HG03354 (cell line): Measurements from ENCODE around the gene SCGB3A1.
A peak's percentile ranks its signal among the peaks of the same experiment; 100 is the strongest.

Source experiments
- ATAC-seq: cut with Tn5 transposase; IDR thresholded peaks from one replicate; pipeline ENCODE4 v1.9.1; 2021; ENCODE audit warnings: mild to moderate bottlenecking; ENCODE audit not compliant: unreplicated experiment, poor library complexity, severe bottlenecking

The SCGB3A1 gene

DNA sequence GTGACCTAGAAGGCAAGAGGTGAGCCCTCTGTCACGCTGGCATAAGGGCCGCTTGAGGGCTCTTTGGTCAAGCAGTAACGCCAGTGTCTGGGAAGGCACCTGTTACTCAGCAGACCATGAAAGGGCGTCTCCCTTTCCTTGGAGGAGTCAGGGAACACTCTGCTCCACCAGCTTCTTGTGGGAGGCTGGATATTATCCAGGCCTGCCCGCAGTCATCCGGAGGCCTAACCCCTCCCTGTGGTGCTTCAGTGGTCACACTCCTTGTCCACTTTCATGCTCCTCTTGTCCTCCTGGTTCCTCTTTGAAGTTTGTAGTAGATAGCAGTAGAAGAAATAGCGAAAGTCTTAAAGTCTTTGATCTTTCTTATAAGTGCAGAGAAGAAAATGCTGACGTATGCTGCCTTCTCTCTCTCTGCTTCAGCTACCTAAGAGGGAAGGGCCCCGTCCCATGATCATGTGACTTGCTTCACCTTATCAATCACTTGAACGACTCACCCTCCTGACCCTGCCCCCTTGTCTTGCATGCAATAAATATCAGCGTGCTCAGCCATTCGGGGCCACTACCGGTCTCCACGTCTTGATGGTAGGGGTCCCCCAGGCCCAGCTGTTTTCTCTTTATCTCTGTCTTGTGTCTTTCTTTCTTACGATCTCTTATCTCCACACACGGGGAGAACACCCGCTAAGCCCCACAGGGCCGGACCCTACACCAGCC lies 16.7 kb upstream of the SCGB3A1 start:
- no peak for ATAC-seq

DNA sequence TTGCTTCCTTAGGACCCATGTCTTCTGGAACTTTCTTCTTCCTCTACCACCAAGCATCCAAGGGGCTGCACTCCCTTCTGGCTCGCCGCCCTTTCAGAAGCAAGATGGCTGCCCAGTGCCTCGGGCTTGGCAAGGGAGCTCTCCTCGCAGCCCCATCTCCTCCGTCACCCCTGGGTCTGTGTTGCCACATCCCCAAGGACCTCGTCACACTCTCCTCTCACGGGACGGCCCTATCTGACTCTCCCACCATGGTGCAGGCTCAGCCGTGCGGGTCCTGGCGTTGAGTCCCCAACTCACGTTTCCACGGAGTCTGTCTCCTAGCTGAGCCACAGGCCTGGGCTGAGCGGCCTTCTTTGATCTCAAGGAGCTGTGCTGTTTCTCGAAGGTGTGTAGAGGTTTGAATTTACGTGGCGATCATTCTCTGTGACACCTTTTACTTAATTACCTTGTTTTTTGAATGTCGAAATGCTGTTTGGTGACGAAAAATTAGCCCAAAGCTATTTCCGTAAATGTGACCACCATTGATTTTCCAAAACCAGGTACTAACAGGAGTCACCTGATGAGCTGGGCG lies 15.0 kb upstream of the SCGB3A1 start:
- ATAC-seq = no peak

DNA sequence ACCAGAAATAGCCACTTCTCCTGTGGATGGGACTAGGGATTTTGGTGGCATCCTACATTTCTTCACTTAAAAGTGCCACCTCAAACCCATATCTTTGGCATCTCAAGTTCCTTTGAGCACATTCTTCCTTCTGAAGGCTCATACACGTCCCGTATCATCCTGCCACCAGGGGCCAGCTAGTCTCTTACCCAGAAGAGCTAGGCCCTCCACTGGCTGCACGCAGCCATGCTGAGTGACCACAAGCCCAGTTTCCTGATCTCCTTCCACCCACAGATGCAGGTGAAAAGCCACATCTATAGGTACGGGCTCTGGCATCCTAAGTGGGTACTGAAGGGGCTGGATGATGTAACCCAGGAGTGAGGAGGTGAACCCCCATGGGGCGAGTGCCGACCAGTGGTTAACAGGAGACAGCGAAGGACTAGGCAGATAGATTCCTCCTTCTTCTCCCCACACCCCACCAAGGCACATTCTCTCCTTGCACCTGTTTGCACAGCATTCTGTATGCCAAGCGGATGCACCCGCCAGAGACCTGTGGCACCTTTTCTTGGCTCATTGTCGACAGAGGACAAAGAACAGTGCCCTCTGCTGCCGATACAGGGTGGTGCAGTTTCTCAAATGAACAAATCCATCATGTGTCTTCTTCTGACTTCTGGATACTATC lies 14.4 kb upstream of the SCGB3A1 start:
- ATAC-seq = peak; percentile 62

- ATAC-seq = no peak
These were observed 13.0 kb upstream of the SCGB3A1 start for GRCh38 chr5:180604271-180604670.

DNA sequence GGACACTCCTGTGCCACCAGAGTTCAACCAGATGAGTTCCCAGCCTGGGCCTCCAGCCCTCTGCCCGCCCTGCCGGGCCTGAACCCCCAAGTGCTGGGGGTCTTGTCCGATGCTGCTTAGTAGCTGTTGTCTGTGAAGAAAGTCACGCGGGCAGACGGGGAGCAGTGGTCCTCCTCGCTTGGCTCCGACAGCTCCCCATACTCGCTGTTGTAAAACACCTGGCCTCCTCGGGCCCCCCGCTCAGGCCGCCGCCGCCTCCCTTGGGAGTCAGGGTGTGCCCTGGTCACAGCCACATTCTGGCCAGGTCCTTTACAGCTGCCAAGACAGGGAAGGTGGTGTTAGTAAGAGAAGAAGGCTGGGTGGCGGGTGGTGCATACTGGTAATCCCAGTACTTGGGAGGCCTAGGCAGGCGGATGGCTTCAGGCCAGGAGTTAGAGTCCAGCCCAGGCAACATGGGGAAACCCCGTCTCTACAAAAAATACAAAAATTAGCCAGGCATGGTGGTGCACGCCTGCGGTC lies 11.8 kb upstream of the SCGB3A1 start:
- ATAC-seq = no peak

- no peak for ATAC-seq
These were observed 11.3 kb upstream of the SCGB3A1 start for GRCh38 chr5:180602481-180603075.

GRCh38 chr5:180601591-180602480 lies 10.5 kb upstream of the SCGB3A1 start:
- ATAC-seq = no peak

DNA sequence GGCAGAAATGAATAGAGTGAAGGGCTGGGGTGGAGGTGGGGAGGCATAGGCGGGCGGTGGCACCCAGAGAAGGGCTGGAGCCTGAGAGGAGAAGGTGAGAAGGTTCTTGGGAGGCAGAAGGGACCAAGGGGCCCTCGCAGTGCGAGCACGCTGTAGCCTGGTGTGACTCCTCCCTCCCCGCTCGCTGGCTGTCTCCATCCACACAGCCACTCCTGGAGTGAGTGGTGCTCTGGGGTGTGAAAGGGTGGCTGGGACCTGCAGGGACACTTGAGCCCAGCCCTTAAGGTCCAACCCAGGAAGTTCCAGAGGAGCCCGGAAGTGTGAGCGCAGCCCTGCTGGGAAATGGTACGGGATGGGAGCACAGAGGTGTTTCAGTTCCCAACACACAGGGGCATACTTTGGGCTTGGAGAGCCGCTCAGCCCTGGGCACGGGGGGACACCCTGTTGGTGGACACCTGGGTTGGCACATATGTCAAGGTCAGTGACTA lies 9.3 kb upstream of the SCGB3A1 start:
- ATAC-seq = no peak

DNA sequence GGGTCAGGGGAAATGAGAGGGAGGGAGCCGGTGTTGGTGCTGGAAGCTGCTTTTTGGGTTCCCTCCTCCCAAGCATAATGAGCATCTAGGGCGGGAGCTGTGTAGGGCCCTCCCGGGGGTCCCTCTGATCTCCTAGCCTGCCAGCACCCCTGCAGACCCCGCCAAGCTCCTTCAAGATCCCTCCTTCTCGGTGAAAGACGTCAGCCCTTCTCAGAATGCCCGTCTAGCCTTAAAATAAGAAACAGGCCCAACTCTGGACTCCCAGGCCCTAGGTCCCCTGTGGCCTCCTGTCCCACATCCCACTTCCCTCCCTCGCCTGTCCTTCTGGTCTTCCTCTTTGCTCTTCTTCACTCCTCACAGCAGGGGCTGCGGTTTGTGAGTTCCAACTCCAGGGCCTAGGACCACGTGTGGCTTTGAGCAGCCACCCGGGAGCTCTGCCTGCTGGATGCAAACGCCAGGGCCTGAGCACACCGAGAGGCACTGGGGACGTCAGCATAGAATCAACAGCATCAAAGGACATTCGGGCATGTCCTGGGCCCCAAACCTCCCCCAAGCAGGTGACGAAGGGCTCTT lies 8.8 kb upstream of the SCGB3A1 start:
- no peak for ATAC-seq

- ATAC-seq = no peak
These were observed 8.3 kb upstream of the SCGB3A1 start for GRCh38 chr5:180599590-180599914.

DNA sequence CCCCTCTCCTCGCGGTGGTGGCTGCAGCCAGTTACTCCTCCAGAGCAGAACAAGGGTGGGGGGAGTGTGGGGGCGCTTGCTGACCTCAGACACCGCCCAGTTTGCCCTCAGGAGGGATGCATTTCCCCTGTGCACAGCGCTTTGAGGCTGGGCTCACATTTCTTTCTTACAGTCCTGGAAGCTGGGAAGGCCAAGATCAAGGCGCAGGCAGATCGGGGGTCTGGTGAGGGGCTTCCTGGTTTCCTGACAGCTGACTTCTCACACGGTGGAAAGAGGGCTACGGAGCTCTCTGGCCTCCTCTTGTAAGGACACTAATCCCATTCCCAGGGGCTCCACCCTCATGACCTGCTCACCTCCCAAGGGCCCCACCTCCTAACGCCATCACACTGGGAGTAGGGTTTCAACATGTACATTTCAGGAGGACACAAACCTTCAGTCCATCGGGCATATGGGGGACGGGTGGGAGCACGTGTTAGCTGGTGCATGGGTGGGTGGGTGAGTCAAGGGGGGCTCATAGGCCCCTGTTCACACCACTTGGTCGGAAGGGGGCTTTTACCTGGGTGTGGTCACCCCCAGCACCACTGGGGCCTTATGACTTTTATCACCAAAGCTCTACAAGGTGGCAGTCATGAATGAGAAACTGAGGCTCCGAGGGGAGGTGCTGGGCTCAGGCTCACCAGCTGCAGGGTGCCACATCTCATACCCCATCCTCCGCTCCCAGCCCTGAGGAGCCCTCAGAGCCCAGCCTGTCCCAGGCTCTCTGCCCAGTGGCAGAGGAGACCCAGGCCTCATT lies 7.7 kb upstream of the SCGB3A1 start:
- ATAC-seq = no peak

- no peak for ATAC-seq
These were observed 7.0 kb upstream of the SCGB3A1 start for GRCh38 chr5:180598316-180598701.

DNA sequence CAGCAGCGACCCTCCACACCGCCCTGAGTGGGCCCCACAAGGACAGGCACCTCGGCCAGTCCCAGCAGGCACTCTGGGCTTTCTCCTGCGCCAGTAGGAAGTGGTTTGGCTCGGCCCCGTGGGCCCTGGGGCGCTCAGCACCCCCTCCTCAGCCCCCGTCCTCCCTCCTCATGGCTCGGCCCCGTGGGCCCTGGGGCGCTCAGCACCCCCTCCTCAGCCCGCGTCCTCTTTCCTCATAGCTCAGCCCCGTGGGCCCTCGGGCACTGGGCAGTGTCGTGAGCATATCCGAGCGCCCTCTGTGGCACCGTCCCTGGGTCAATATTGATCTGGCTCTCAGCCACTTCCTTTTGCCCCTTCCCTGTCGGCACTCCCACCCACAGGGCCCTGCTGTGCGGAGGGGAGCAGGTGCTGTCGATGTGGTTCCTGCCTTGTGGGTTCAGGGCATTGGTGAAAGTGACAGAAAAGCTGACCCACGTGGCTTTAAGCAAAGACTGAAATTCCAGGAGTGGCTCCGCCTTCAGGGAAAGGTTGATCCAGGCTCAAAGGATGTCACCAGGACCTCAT lies 5.5 kb upstream of the SCGB3A1 start:
- ATAC-seq = no peak

DNA sequence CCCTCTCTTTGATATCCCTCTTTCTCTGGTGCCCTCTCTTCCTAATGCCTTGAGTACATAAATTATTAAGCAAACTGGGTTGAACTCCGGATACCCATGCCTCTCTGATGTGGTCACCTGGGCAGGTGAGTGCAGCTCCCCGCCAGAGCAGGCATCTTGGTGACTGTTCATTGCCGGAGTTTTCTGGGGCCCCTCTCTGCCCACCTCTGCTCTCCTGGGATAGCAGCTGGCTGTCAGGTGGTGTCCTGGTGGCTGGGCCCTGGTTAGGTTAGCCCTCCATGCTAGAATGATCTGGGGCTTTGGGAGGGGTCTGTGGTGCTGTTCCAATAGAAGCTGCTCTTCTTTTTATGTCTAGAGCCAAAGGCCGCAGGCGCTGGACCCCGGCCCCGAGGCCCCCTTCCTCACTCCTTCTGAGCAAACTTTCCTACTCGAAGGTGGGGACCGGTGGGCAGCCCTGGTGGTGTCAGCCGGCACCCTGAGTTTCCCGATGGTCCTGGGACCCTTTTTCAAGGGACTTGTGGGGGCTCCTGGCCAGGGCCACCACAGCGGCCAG lies 4.9 kb upstream of the SCGB3A1 start:
- no peak for ATAC-seq

GRCh38 chr5:180595381-180596114 lies 4.2 kb upstream of the SCGB3A1 start:
- no peak for ATAC-seq

GRCh38 chr5:180595046-180595379 lies 3.7 kb upstream of the SCGB3A1 start:
- ATAC-seq = no peak

GRCh38 chr5:180594311-180595045 lies 3.2 kb upstream of the SCGB3A1 start:
- no peak for ATAC-seq
